HCT116 (cell line): Measurements from ENCODE around the gene TBC1D16. TPM values are rescaled to one million over a fixed set of nuclear protein-coding genes. Genes with fewer than 3 reads are reported as not detected.
A peak's percentile ranks its signal among the peaks of the same experiment; 100 is the strongest.

Experiments
- ATAC-seq: fragments of 200-7000 bp; cut with Tn5 transposase; 2 replicates; pipeline ENCODE4 v1.9.1; 2020; ENCODE audit warnings: mild to moderate bottlenecking, moderate library complexity
- BruUV-seq: library from RNA; stranded (reverse); fragments of 400-500 nt; replicated peaks from 2 replicates; lab custom pipeline; 2021; lab: Mats Ljungman, UMichigan
- CTCF ChIA-PET: fragments of 300-600 bp; sonication (Branson Sonifier 250); formaldehyde crosslinking; loops from one replicate; lab custom pipeline; 2021; ENCODE audit warnings: antibody characterized with exemption; lab: Charles Lee
- POLR2A ChIA-PET: fragments of 300-600, 350-600 bp; sonication (Branson Sonifier 250); formaldehyde crosslinking; loops from one replicate; lab custom pipeline; 2021; ENCODE audit warnings: antibody characterized with exemption; lab: Charles Lee
- RAD21 ChIA-PET, 2 experiments: fragments of 300-600 bp; sonication (Branson Sonifier 250); formaldehyde crosslinking; loops; one replicate each; lab custom pipeline; 2023; ENCODE audit warnings: low total read pairs in 2 of 2; ENCODE audit not compliant: uncharacterized antibody in 2 of 2, unreplicated experiment in 2 of 2, low non-redundant PET in 1 of 2; lab: Charles Lee
- DNase-seq: peaks from one replicate; pipeline ENCODE4 v3.0.0-alpha.2; 2010; ENCODE audit warnings: low read depth, low spot score
- H2AFZ ChIP-seq: fragments of 200-600 bp; shearing (Covaris generic), sonication (generic); 2 replicates; pipeline ENCODE4 v1.6.1; 2017; ENCODE audit warnings: low read depth, mixed run types, mixed read lengths, antibody characterized with exemption, low read length; ENCODE audit not compliant: poor library complexity, severe bottlenecking
- H3K27ac ChIP-seq: 2 replicates; pipeline ENCODE4 v1.5.1; 2012; ENCODE audit warnings: low read depth, low read length
- H3K27me3 ChIP-seq: fragments of 200-600 bp; sonication (generic); 2 replicates; pipeline ENCODE4 v1.6.1; 2016; ENCODE audit warnings: mixed run types, low read length, mixed read lengths; ENCODE audit not compliant: insufficient read depth
- H3K36me3 ChIP-seq, 2 experiments: fragments of 200-500 bp in 1 of 2; fragments of 200-600 bp in 1 of 2; sonication (Bioruptor generic) in 1 of 2; sonication (generic) in 1 of 2; 2 replicates each; pipeline versions ENCODE4 v1.5.1 to v1.6.1; 2014 to 2016; ENCODE audit warnings: low read length in 2 of 2, inconsistent platforms in 1 of 2, mixed read lengths in 1 of 2, mixed run types in 1 of 2; ENCODE audit not compliant: insufficient read depth in 2 of 2, control insufficient read depth in 1 of 2
- H3K4me1 ChIP-seq, 2 experiments: fragments of 200-600 bp in 1 of 2; sonication (generic) in 1 of 2; 2 replicates each; pipeline versions ENCODE4 v1.5.1 to v1.6.1; 2012 to 2017; ENCODE audit warnings: low read length in 2 of 2, inconsistent platforms in 1 of 2, mild to moderate bottlenecking in 1 of 2, mixed read lengths in 1 of 2, mixed run types in 1 of 2, moderate library complexity in 1 of 2; ENCODE audit not compliant: insufficient read depth in 2 of 2, control insufficient read depth in 1 of 2
- H3K4me2 ChIP-seq: fragments of 200-600 bp; sonication (generic); 2 replicates; pipeline ENCODE4 v1.6.1; 2017; ENCODE audit warnings: mixed run types, low read length, mixed read lengths
- H3K4me3 ChIP-seq, 2 experiments: fragments of 200-600 bp in 1 of 2; sonication (generic) in 1 of 2; replicated peaks in 1 of 2; 2 replicates each; pipeline ENCODE4 v1.5.1; 2011 to 2016; ENCODE audit warnings: low read length in 2 of 2, control low read depth in 1 of 2, low read depth in 1 of 2, mild to moderate bottlenecking in 1 of 2, mixed read lengths in 1 of 2, mixed run types in 1 of 2
- H3K79me2 ChIP-seq: fragments of 200-600 bp; sonication (generic); 2 replicates; pipeline ENCODE4 v1.6.1; 2017; ENCODE audit warnings: mild to moderate bottlenecking, mixed run types, low read length, moderate library complexity, mixed read lengths; ENCODE audit not compliant: insufficient read depth
- H3K9ac ChIP-seq: fragments of 200-600 bp; sonication (generic); 2 replicates; pipeline ENCODE4 v1.6.1; 2016; ENCODE audit warnings: low read length, mixed read lengths
- H3K9me2 ChIP-seq: fragments of 200-600 bp; sonication (generic), shearing (Covaris generic); 2 replicates; pipeline ENCODE4 v1.6.1; 2017; ENCODE audit warnings: mixed run types, mild to moderate bottlenecking, moderate library complexity; ENCODE audit not compliant: insufficient read depth
- H3K9me3 ChIP-seq, 2 experiments: fragments of 200-500 bp in 1 of 2; fragments of 200-600 bp in 1 of 2; sonication (Bioruptor generic) in 1 of 2; sonication (generic) in 1 of 2; 2 replicates each; pipeline ENCODE4 v1.6.1; 2014 to 2017; ENCODE audit warnings: low read length in 2 of 2, mixed read lengths in 2 of 2, inconsistent platforms in 1 of 2, low read depth in 1 of 2, mild to moderate bottlenecking in 1 of 2, mixed run types in 1 of 2, moderate library complexity in 1 of 2; ENCODE audit not compliant: control insufficient read depth in 1 of 2, insufficient read depth in 1 of 2
- H4K20me1 ChIP-seq: fragments of 200-600 bp; sonication (generic), shearing (Covaris generic); 2 replicates; pipeline ENCODE4 v1.6.1; 2017; ENCODE audit warnings: mixed run types, mild to moderate bottlenecking, moderate library complexity; ENCODE audit not compliant: insufficient read depth
- CEBPB ChIP-seq: IDR thresholded peaks from 2 replicates; pipeline ENCODE4 v1.6.1; 2012; ENCODE audit warnings: low read depth
- EZH2 ChIP-seq: fragments of 200-600 bp; sonication (generic); IDR thresholded peaks from 2 replicates; pipeline ENCODE4 v1.6.1; 2017; ENCODE audit warnings: antibody characterized with exemption, mixed run types
- EZH2phosphoT487 ChIP-seq: fragments of 200-600 bp; IDR thresholded peaks from 2 replicates; pipeline ENCODE4 v1.6.1; 2018; ENCODE audit warnings: antibody characterized with exemption, borderline replicate concordance
- JUND ChIP-seq: IDR thresholded peaks from 2 replicates; pipeline ENCODE4 v1.6.1; 2012
- POLR2A ChIP-seq: IDR thresholded peaks from 2 replicates; pipeline ENCODE4 v1.7.0; 2011; ENCODE audit warnings: borderline replicate concordance; ENCODE audit not compliant: insufficient read depth, insufficient read length; ENCODE audit errors: extremely low read depth
- POLR2AphosphoS5 ChIP-seq: IDR thresholded peaks from 2 replicates; pipeline ENCODE4 v1.6.1; 2011; ENCODE audit warnings: mild to moderate bottlenecking, low read depth, low read length, moderate library complexity
- intact Hi-C: fragments of 100-400 bp; cut with micrococcal nuclease; formaldehyde crosslinking; loops from 2 replicates; pipeline ENCODE4 v1.10.0; 2022
- total RNA-seq: library from RNA; stranded (reverse); gene quantifications from one replicate; pipeline ENCODE4 v1.2.1, GENCODE V29; 2021; ENCODE audit not compliant: unreplicated experiment

The TBC1D16 gene
- total RNA-seq, 1 experiment from 2014 or later = 31.1 TPM

DNA sequence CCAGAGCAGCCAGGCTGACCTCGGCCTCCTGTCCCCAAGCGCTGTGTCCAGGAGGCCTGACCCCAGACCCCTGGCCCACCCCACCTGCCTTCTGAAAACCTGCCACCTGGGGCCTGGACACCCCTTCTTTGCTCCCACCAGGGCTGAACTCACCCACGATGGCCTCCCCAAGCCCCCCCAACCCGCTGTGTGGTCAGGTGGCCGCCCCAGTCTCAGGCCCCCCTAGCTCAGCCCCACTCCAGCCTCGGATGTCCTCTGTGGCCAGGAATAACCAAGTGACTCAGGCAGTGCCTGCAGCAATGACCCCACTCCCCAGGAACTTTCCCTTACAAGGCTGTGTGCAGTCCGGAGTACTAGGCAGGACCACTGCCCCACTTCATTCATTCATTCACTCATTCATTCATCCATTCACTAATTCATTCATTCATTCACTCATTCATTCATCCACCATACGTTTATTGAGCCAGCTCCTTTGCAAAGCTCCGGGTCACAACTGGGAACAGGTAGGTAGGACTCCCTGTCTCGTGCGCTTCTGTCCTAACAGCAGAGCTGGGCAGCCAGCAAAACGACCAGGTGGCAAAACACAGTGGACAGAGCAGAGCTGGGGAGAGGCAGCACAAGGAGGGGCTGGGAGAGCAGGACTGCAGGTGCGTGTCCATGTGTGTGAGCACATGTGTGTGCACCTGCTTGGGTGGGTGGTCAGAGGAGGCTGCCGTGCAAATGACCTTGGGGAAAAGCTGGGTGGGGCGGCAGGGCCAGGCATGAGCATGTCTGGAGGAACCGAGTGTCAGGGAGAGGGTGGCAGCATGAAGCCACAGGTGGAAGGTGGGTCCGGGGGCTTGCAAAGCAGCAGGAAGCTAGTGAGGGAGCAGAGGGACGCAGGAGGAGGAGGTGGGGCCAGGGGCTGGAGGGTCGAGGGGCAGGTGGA is 120.6 kb downstream of the TBC1D16 start:
- H3K27ac ChIP-seq = peak overlapping the region; percentile 41; the same call in 1 of the 2 replicates
- RAD21 ChIA-PET = interaction anchor here (0.8 to 1.2 kb wide), 4 partner anchors 64 to 126 kb away, joined by 3 to 5 read pairs (median 3); no protein-coding TSS in a partner anchor
- H3K9ac ChIP-seq = peak overlapping the region; percentile 38; the same call in 1 of the 2 replicates
- H3K27me3 ChIP-seq = no peaks in the 10 kb centered on the region
- no TSS peak for BruUV-seq
- ATAC-seq = no peak
- CTCF ChIA-PET = interaction anchor here (0.9 to 3.8 kb wide), 11 partner anchors 9 to 192 kb away, joined by 3 to 24 read pairs (median 7); partner anchors contain the start of gene CBX4
- H3K36me3 ChIP-seq = no peaks in the 10 kb centered on the region
- no peaks in the 10 kb centered on the region for H3K9me2 ChIP-seq
- 0 out of 4 replicates have a peak overlapping the region, but pooled peaks of 1 of the 2 experiments have one; percentile 34 for H3K4me3 ChIP-seq
- H2AFZ ChIP-seq = no peak overlapping the region
- H3K4me2 ChIP-seq = peak overlapping the region; percentile 64
- no peak for DNase-seq
- no peaks in the 10 kb centered on the region for H3K79me2 ChIP-seq
- POLR2A ChIA-PET = no interaction called here
- H4K20me1 ChIP-seq = no peaks in the 10 kb centered on the region
- intact Hi-C loops = loop anchor here (5.0 kb wide), 2 partner anchors 72 to 108 kb away; no protein-coding TSS in a partner anchor
- no peaks in the 10 kb centered on the region for H3K9me3 ChIP-seq
- TF ChIP-seq POLR2A (no peak), EZH2phosphoT487 (no peak), POLR2AphosphoS5 (no peak), JUND (no peak), EZH2 (no peak), CEBPB (no peak)
- TF ChIP-seq, all 23 proteins: peak for 0
- peaks cover 34 to 40% of the 10 kb centered on the region in 2 experiments for H3K4me1 ChIP-seq
